ENCODE measurements around the gene QSOX2. TPM values are rescaled to one million over a fixed set of nuclear protein-coding genes. Genes with fewer than 3 reads are reported as not detected.

The QSOX2 gene
- total RNA-seq, 1 donor from 2014 or later: 21.2 TPM

DNA sequence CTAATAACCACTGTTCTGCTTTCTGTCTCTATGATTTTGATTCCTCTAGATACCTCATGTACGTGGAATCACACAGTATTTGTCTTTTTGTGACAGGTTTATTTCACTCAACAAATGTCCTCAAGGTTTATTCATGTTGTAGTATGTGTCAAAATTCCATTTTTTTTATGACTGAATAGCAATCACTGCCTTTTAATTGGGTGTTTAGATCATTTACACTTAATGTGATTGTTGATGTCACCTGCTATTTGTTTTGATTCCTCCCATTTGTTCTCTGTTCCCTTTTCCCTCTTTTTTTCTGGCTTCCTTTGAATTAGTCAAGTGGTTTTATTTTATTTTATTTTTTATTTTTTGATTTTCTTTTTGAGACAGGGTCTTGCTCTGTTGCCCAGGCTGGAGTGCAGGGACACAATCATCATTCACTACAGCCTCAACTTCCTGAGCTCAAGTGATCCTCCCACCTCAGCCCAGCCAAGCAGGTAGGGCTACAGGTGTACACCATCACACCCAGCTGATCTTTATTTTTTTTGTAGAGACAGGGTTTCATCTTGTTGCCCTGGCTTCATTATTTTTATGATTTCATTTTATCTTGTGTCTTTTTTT lies 82.3 kb downstream of the QSOX2 start:
- no peak for DNase-seq
- Mint-ChIP-seq H3K36me3 (ENCODE audit: unreplicated experiment) (peaks cover 7% of the 10 kb centered on the region), H3K9me3 (ENCODE audit: unreplicated experiment) (peaks cover 13% of the 10 kb centered on the region), H3K27ac (ENCODE audit: unreplicated experiment) (no peak overlapping the region), H3K27me3 (ENCODE audit: unreplicated experiment) (peaks cover 6% of the 10 kb centered on the region), H3K4me3 (ENCODE audit: unreplicated experiment) (no peak overlapping the region), H3K4me1 (ENCODE audit: low read depth, unreplicated experiment) (peaks cover 3% of the 10 kb centered on the region)
- TF ChIP-seq, protein P1, sequence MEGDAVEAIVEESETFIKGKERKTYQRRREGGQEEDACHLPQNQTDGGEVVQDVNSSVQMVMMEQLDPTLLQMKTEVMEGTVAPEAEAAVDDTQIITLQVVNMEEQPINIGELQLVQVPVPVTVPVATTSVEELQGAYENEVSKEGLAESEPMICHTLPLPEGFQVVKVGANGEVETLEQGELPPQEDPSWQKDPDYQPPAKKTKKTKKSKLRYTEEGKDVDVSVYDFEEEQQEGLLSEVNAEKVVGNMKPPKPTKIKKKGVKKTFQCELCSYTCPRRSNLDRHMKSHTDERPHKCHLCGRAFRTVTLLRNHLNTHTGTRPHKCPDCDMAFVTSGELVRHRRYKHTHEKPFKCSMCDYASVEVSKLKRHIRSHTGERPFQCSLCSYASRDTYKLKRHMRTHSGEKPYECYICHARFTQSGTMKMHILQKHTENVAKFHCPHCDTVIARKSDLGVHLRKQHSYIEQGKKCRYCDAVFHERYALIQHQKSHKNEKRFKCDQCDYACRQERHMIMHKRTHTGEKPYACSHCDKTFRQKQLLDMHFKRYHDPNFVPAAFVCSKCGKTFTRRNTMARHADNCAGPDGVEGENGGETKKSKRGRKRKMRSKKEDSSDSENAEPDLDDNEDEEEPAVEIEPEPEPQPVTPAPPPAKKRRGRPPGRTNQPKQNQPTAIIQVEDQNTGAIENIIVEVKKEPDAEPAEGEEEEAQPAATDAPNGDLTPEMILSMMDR (IDR thresholded peaks at IDR 0.05; ENCODE audit: partially characterized antibody, unreplicated experiment): no peak

- peaks cover 5% of the 10 kb centered on the region for H3K4me1 Mint-ChIP-seq (ENCODE audit: low read depth, unreplicated experiment)
- H3K27me3 Mint-ChIP-seq (ENCODE audit: unreplicated experiment): peaks cover 6% of the 10 kb centered on the region
- H3K27ac Mint-ChIP-seq (ENCODE audit: unreplicated experiment): no peak overlapping the region
- H3K36me3 Mint-ChIP-seq (ENCODE audit: unreplicated experiment): peaks cover 5% of the 10 kb centered on the region
- TF ChIP-seq, protein P1 (IDR thresholded peaks at IDR 0.05; ENCODE audit: partially characterized antibody, unreplicated experiment): no peak
- peaks cover 13% of the 10 kb centered on the region for H3K9me3 Mint-ChIP-seq (ENCODE audit: unreplicated experiment)
- no peak for DNase-seq
- no peak overlapping the region for H3K4me3 Mint-ChIP-seq (ENCODE audit: unreplicated experiment)
Measured at GRCh38 chr9:136160995-136161610, 84.5 kb downstream of the QSOX2 start.

- Mint-ChIP-seq H3K27ac (ENCODE audit: unreplicated experiment) (no peak overlapping the region), H3K27me3 (ENCODE audit: unreplicated experiment) (peaks cover 6% of the 10 kb centered on the region), H3K4me3 (ENCODE audit: unreplicated experiment) (no peak overlapping the region), H3K9me3 (ENCODE audit: unreplicated experiment) (peaks cover 11% of the 10 kb centered on the region), H3K4me1 (ENCODE audit: low read depth, unreplicated experiment) (peaks cover 5% of the 10 kb centered on the region), H3K36me3 (ENCODE audit: unreplicated experiment) (peaks cover 5% of the 10 kb centered on the region)
- TF ChIP-seq, protein P1 (IDR thresholded peaks at IDR 0.05; ENCODE audit: partially characterized antibody, unreplicated experiment): no peak
- DNase-seq: peak; percentile 70
Measured at GRCh38 chr9:136160381-136160841, 85.2 kb downstream of the QSOX2 start.

- no peak for DNase-seq
- Mint-ChIP-seq H3K4me1 (ENCODE audit: low read depth, unreplicated experiment) (peaks cover 5% of the 10 kb centered on the region), H3K36me3 (ENCODE audit: unreplicated experiment) (peaks cover 2% of the 10 kb centered on the region), H3K27ac (ENCODE audit: unreplicated experiment) (no peak overlapping the region), H3K4me3 (ENCODE audit: unreplicated experiment) (no peak overlapping the region), H3K27me3 (ENCODE audit: unreplicated experiment) (peaks cover 11% of the 10 kb centered on the region), H3K9me3 (ENCODE audit: unreplicated experiment) (peaks cover 15% of the 10 kb centered on the region)
- TF ChIP-seq, protein P1 (IDR thresholded peaks at IDR 0.05; ENCODE audit: partially characterized antibody, unreplicated experiment): no peak
Measured at GRCh38 chr9:136159851-136160250, 85.8 kb downstream of the QSOX2 start.
